ENCODE results near the gene STARD8.

STARD8 gene

GRCh38 chrX:68691921-68692320, 44.5 kb downstream of the STARD8 start:
- no peak for DNase-seq (ENCODE audit: low read depth in 2 of 2)

GRCh38 chrX:68692651-68693050, 45.2 kb downstream of the STARD8 start:
- DNase-seq (ENCODE audit: low read depth in 2 of 2) = no peak

- DNase-seq (ENCODE audit: low read depth in 2 of 2) = no peak
Measured at GRCh38 chrX:68693481-68694434, 46.3 kb downstream of the STARD8 start.

- DNase-seq (ENCODE audit: low read depth in 2 of 2) = no peak
Measured at GRCh38 chrX:68694435-68695205, 47.2 kb downstream of the STARD8 start.

- DNase-seq (ENCODE audit: low read depth in 2 of 2) = no peak
Measured at GRCh38 chrX:68695206-68695845, 47.9 kb downstream of the STARD8 start.

GRCh38 chrX:68696267-68696990, 49.0 kb downstream of the STARD8 start:
- no peak for DNase-seq (ENCODE audit: low read depth in 2 of 2)

GRCh38 chrX:68697036-68697435, 49.6 kb downstream of the STARD8 start:
- DNase-seq (ENCODE audit: low read depth in 2 of 2) = no peak

GRCh38 chrX:68697465-68698125, 50.1 kb downstream of the STARD8 start:
- no peak for DNase-seq (ENCODE audit: low read depth in 2 of 2)

GRCh38 chrX:68698942-68699341, 51.5 kb downstream of the STARD8 start:
- DNase-seq (ENCODE audit: low read depth in 2 of 2) = no peak

GRCh38 chrX:68699960-68700746, 52.7 kb downstream of the STARD8 start:
- no peak for DNase-seq (ENCODE audit: low read depth in 2 of 2)

- no peak for DNase-seq (ENCODE audit: low read depth in 2 of 2)
Measured at GRCh38 chrX:68703369-68703768, 55.9 kb downstream of the STARD8 start.

GRCh38 chrX:68703846-68704245, 56.4 kb downstream of the STARD8 start:
- DNase-seq (ENCODE audit: low read depth in 2 of 2) = no peak

- no peak for DNase-seq (ENCODE audit: low read depth in 2 of 2)
Measured at GRCh38 chrX:68705986-68706385, 58.5 kb downstream of the STARD8 start.

GRCh38 chrX:68708503-68709290, 61.2 kb downstream of the STARD8 start:
- no peak for DNase-seq (ENCODE audit: low read depth in 2 of 2)

GRCh38 chrX:68710870-68711576, 63.6 kb downstream of the STARD8 start:
- no peak for DNase-seq (ENCODE audit: low read depth in 2 of 2)

GRCh38 chrX:68711845-68712244, 64.4 kb downstream of the STARD8 start:
- DNase-seq (ENCODE audit: low read depth in 2 of 2) = no peak

- DNase-seq (ENCODE audit: low read depth in 2 of 2) = no peak
Measured at GRCh38 chrX:68714856-68715255, 67.4 kb downstream of the STARD8 start.

GRCh38 chrX:68717196-68717595, 69.7 kb downstream of the STARD8 start:
- DNase-seq (ENCODE audit: low read depth in 2 of 2) = no peak

Data from fibroblast of skin of left biceps (primary cell).